SW 1271 (cell line): Measurements from ENCODE around the gene ANTXR2.
"Not testable (repeated sequence)": the region's sequence is repeated elsewhere in the genome, so short reads cannot be mapped to it uniquely, and the experiment has no call there.

ENCODE experiments used
- DNase-seq, 2 experiments: peaks; one replicate each; lab custom pipeline; 2025; lab: John Stamatoyannopoulos, UW

Gene ANTXR2

DNA sequence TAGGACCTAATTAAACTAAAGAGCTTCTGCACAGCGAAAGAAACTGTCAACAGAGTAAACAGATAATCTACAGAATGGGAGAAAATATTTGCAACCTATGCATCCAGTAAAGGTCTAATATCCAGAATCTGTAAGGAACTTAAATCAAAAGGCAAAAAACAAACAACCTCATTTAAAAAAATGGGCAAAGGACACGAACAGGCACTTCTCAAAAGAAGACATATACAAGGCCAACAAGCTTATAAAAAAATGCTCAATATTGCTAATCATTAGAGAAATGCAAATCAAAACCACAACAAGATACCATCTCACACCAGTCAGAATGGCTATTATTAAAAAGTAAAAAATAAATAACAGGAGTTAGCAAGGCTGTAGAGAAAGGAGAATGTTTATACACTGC lies 81.9 kb downstream of the ANTXR2 start:
- DNase-seq: not testable (repeated sequence)

GRCh38 chr4:79987401-79987800 lies 85.6 kb downstream of the ANTXR2 start:
- DNase-seq: no peak

GRCh38 chr4:79983431-79983830 lies 89.6 kb downstream of the ANTXR2 start:
- no peak for DNase-seq

GRCh38 chr4:79982601-79983322 lies 90.3 kb downstream of the ANTXR2 start:
- DNase-seq: no peak

DNA sequence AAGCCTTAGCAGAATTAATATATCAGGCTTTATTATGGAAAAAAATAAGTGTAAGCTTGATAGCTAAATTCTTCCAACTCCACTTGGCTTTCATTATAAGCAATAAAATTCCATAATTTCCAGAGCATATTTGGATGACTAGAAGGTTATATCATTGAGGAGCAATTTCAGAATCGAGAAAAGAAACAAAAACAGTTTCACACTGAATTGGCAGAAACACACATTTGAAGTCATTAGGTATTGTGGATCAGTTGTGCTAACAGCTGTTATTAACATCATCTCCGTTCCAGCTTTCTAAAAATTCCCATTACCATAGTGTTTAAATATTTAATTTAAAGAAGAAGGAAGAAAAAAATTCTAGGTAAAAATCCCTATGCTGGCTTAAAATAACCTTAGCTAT lies 92.6 kb downstream of the ANTXR2 start:
- DNase-seq: no peak

DNA sequence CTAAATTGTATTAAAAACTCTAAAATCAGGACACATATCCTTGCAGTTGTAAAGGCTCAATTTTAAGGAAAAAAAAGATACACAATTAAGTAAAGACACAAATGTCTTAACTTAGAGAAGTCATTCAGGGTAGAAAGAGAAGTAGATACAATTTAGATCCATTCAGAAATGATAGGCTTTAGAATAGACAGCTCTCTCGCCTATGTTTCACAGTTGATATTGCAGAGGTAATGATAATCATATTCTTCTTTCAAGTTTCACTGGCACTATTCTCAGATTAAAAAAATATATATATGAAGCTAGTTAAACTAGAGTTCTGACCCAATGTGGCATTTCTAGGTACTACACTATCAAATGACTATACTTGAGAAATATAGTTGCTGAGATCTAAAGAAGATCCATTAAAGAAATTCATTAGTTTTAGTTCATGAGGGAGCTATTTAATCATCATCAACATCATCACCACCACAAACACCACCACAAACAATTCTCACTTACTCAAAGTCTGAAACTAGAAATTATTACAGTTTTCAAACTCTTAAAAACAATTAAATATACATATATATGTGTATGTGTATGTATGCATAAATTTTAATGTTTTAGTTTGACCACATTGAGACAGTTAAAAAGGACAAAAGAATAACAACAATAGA lies 93.1 kb downstream of the ANTXR2 start:
- DNase-seq: no peak

DNA sequence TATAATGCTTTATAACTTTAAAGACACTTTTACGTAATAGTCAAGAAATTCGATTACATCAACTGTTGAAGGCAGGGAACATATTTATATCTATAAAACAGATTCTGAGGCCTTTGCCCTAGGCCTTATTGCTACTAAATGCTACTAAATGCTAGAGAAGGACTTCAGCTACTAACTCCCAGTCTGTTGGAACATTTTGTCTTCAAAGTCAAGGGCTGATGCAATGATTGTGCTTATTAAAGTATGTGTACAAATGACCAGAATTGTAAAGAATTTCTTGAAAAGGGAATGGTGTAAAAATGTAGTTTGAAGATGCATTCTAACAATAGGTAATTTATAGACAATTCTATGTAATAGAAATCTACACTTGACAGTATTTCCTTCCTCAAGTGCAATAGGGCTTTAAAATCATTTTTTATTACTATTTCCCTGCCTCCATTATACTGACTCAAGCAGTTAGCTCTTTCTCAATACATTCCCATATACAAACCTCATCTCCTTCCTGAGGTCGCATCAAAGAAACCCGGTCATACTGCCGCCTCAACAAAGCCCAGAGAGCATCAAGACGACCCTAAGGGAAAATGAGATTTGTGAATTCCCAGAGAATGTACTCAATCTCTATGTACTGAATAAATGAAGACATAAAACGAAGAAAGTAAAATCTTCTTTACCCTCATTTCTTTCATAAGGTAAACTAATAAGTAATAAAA lies 95.7 kb downstream of the ANTXR2 start:
- no peak for DNase-seq

- no peak for DNase-seq
These were observed 108.4 kb downstream of the ANTXR2 start for GRCh38 chr4:79964400-79965211.

GRCh38 chr4:79964020-79964399 lies 109.0 kb downstream of the ANTXR2 start:
- no peak for DNase-seq

DNA sequence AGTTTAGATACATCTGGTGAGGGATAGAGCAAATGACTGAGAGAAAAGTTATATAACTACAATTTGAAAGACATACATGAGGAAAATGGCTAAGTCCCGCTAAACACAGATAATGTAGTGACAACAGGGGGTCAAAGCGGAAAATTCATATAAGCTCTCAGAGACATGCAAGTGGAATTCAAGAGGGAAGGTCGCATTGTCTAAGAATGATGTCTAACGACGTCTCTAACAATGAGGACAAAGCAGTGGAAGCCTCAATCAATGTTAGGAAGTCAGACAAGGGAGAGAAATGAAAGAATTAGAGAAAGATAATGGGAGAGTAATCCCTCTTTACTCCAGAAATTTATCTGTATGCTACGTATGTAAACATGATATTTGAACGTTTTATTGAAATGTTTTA lies 113.4 kb downstream of the ANTXR2 start:
- no peak for DNase-seq

GRCh38 chr4:79958466-79959264 lies 114.4 kb downstream of the ANTXR2 start:
- DNase-seq: no peak

GRCh38 chr4:79949178-79949577 lies 123.9 kb downstream of the ANTXR2 start:
- no peak for DNase-seq

GRCh38 chr4:79948739-79949138 lies 124.3 kb downstream of the ANTXR2 start:
- no peak for DNase-seq

- no peak for DNase-seq
These were observed 124.8 kb downstream of the ANTXR2 start for GRCh38 chr4:79948261-79948660.

- DNase-seq: no peak
These were observed 125.6 kb downstream of the ANTXR2 start for GRCh38 chr4:79947386-79947785.

GRCh38 chr4:79935274-79935673 lies 137.8 kb downstream of the ANTXR2 start:
- DNase-seq: no peak

GRCh38 chr4:79934660-79935059 lies 138.4 kb downstream of the ANTXR2 start:
- no peak for DNase-seq

DNA sequence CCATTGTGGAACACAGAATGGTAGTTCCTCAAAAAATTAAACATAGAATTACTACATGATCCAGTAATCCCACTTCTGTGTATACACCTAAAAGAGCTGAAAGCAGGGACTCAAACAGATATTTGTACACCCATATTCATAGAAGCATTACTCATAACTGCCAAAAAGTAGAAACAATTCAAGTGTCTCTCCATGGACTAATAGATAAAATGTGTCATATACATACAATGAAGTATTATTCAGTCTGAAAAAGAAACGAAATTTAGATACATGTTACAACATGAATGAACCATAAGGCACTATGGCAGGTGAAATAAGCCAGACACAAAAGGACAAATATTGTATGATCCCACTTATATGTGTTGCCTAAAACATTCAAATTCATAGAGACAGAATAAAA lies 145.1 kb downstream of the ANTXR2 start:
- DNase-seq: no peak

GRCh38 chr4:79923281-79923680 lies 149.7 kb downstream of the ANTXR2 start:
- no peak for DNase-seq

- no peak for DNase-seq
These were observed 151.0 kb downstream of the ANTXR2 start for GRCh38 chr4:79922011-79922410.

DNA sequence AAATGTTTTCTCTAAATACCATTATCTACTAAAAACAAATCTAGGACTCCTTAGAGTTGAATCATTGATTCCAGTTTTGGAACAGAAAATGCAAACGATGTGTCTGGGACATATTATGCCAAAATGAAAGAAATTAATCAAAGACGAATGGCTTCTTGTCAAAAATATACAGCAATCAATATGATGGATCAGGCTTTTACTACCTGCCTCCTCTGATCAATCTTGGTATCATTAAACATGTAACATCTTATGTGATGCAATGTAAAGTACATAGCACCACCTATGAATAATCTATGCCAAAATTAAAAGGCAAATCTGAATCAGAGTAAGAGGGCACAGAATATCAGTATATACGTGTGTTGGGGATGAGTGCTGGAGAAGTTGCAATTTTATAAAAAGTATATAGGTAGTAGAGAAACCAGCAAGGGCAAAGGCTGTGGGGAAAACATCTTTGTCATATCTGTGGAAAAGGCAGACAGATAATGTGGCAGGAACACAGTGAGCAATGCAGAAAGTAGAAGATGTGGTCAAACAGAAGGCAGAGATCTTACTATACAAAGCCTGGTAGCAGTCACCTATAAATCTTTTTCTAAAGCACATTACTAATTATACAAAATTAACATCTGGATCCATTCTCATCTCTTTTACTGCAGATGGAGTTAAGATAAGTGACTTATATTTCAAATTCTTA lies 152.7 kb downstream of the ANTXR2 start:
- no peak for DNase-seq
